ENCODE data around the gene SRY. TPM values are rescaled to one million over a fixed set of nuclear protein-coding genes. Genes with fewer than 3 reads are reported as not detected.

SRY gene
- not detected in 5 replicates for total RNA-seq (2022; extraction: Qiagen RNA extraction)

GRCh38 chrY:2787600-2787999 is at the start of gene SRY:
TSS of gene SRY (minus strand) at chrY:2787682. CDS start at chrY:2787603, 79 bp downstream.

Other genes with a start within 250 kb of the SRY start
- 280 to 298 TPM (median 294 TPM) in 5 replicates for gene RPS4Y1, start 53.9 kb upstream of the SRY start, total RNA-seq (2022; extraction: Qiagen RNA extraction)
- 3.0 to 4.5 TPM (median 3.7 TPM) in 5 replicates for gene ZFY, start 147.7 kb upstream of the SRY start, total RNA-seq (2022; extraction: Qiagen RNA extraction)